Neural cell (in vitro differentiated cells): Measurements from ENCODE around the gene SLC25A39.

Source experiments
- CTCF ChIP-seq: fragments of 450-650 bp; IDR thresholded peaks from 2 replicates; pipeline ENCODE4 v1.5.1; 2014; ENCODE audit warnings: antibody characterized with exemption, mild to moderate bottlenecking, moderate library complexity; ENCODE audit not compliant: poor library complexity, severe bottlenecking
- EP300 ChIP-seq: fragments of 450-650 bp; conservative IDR thresholded peaks from 2 replicates; pipeline ENCODE4 v1.6.1; 2014; ENCODE audit warnings: antibody characterized with exemption, mild to moderate bottlenecking, moderate library complexity; ENCODE audit not compliant: poor library complexity, severe bottlenecking
- EZH2 ChIP-seq: fragments of 200-600, 300-800 bp; shearing (Covaris generic), sonication (generic); IDR thresholded peaks from 2 replicates; pipeline ENCODE4 v1.6.1; 2014; ENCODE audit warnings: antibody characterized with exemption, low read length, borderline replicate concordance, mild to moderate bottlenecking; ENCODE audit not compliant: insufficient read depth, poor library complexity, severe bottlenecking
- POLR2AphosphoS5 ChIP-seq: IDR thresholded peaks from 2 replicates; pipeline ENCODE4 v1.6.1; 2012
- RAD21 ChIP-seq: fragments of 450-650 bp; conservative IDR thresholded peaks from 2 replicates; pipeline ENCODE4 v1.6.1; 2014; ENCODE audit warnings: antibody characterized with exemption, mild to moderate bottlenecking, moderate library complexity
- REST ChIP-seq: IDR thresholded peaks from 2 replicates; pipeline ENCODE4 v1.6.1; 2012; ENCODE audit warnings: borderline replicate concordance
- SMC3 ChIP-seq: fragments of 450-650 bp; conservative IDR thresholded peaks from 2 replicates; pipeline ENCODE4 v1.6.1; 2014; ENCODE audit warnings: antibody characterized with exemption, mild to moderate bottlenecking, moderate library complexity; ENCODE audit not compliant: poor library complexity

- TF ChIP-seq CTCF (no peak), POLR2AphosphoS5 (no peak), SMC3 (no peak), EZH2 (no peak), EP300 (no peak), RAD21 (no peak), REST (no peak)
Observed at GRCh38 chr17:44338702-44339101, 14.1 kb upstream of the SLC25A39 start.
